Nephron progenitor cell (in vitro differentiated cells): Measurements from ENCODE around the gene TMEM178B.

Experiments
- DNase-seq: peaks from one replicate; pipeline ENCODE4 v3.0.0; 2021
- H3K27ac Mint-ChIP-seq: 2 replicates; pipeline ENCODE4 v1.8.0; 2021; ENCODE audit warnings: mild to moderate bottlenecking, moderate library complexity, mixed read lengths
- H3K27me3 Mint-ChIP-seq: 2 replicates; pipeline ENCODE4 v1.8.0; 2021; ENCODE audit warnings: mild to moderate bottlenecking, low read depth, mixed read lengths; ENCODE audit not compliant: poor library complexity
- H3K36me3 Mint-ChIP-seq: 2 replicates; pipeline ENCODE4 v1.8.0; 2021; ENCODE audit warnings: low read depth, mixed read lengths
- H3K4me1 Mint-ChIP-seq: 2 replicates; pipeline ENCODE4 v1.8.0; 2021; ENCODE audit warnings: mixed read lengths
- H3K4me3 Mint-ChIP-seq: 2 replicates; pipeline ENCODE4 v1.8.0; 2021; ENCODE audit warnings: mild to moderate bottlenecking, moderate library complexity, mixed read lengths
- H3K9me3 Mint-ChIP-seq: 2 replicates; pipeline ENCODE4 v1.8.0; 2021; ENCODE audit warnings: mild to moderate bottlenecking, moderate library complexity, mixed read lengths
- TF ChIP-seq, protein P1 (sequence below): fragments of 200-600 bp; sonication (generic); IDR thresholded peaks from 2 replicates; pipeline ENCODE4 v1.5.0; 2021; ENCODE audit warnings: antibody characterized with exemption

TMEM178B gene

DNA sequence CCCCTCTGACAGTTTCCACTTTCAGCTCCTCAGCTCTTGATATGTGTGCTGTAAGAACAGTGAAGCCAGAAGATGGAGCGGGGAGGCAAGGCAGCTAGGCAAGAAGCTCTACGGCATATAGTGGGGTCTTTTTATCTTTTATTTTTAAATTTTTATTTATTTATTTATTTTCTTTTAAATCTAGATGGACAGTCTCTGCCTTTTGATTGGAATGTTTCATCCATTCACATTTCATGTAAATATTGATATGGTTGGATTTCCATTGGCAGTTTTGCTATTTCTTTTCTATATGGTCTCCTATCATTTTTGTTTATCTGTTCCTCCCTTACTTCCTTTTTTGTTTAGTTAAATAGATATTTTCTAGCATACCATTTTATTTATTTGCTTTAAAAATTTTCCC is 183.7 kb downstream of the TMEM178B start:
- H3K4me3 Mint-ChIP-seq: no peak overlapping the region
- no peaks in the 10 kb centered on the region for H3K36me3 Mint-ChIP-seq
- peaks cover 13% of the 10 kb centered on the region for H3K27me3 Mint-ChIP-seq
- no peaks in the 10 kb centered on the region for H3K4me1 Mint-ChIP-seq
- peaks cover 27% of the 10 kb centered on the region for H3K9me3 Mint-ChIP-seq
- no peak for DNase-seq
- TF ChIP-seq, protein P1, sequence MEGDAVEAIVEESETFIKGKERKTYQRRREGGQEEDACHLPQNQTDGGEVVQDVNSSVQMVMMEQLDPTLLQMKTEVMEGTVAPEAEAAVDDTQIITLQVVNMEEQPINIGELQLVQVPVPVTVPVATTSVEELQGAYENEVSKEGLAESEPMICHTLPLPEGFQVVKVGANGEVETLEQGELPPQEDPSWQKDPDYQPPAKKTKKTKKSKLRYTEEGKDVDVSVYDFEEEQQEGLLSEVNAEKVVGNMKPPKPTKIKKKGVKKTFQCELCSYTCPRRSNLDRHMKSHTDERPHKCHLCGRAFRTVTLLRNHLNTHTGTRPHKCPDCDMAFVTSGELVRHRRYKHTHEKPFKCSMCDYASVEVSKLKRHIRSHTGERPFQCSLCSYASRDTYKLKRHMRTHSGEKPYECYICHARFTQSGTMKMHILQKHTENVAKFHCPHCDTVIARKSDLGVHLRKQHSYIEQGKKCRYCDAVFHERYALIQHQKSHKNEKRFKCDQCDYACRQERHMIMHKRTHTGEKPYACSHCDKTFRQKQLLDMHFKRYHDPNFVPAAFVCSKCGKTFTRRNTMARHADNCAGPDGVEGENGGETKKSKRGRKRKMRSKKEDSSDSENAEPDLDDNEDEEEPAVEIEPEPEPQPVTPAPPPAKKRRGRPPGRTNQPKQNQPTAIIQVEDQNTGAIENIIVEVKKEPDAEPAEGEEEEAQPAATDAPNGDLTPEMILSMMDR: no peak
- no peak overlapping the region for H3K27ac Mint-ChIP-seq

GRCh38 chr7:141258559-141258958 is 184.7 kb downstream of the TMEM178B start:
- TF ChIP-seq, protein P1: no peak
- no peak for DNase-seq
- H3K9me3 Mint-ChIP-seq: peaks cover 27% of the 10 kb centered on the region
- H3K4me1 Mint-ChIP-seq: no peaks in the 10 kb centered on the region
- peaks cover 17% of the 10 kb centered on the region for H3K27me3 Mint-ChIP-seq
- no peak overlapping the region for H3K4me3 Mint-ChIP-seq
- no peak overlapping the region for H3K27ac Mint-ChIP-seq
- H3K36me3 Mint-ChIP-seq: no peaks in the 10 kb centered on the region

GRCh38 chr7:141262101-141263090 is 188.5 kb downstream of the TMEM178B start:
- H3K4me3 Mint-ChIP-seq: no peak overlapping the region
- no peaks in the 10 kb centered on the region for H3K4me1 Mint-ChIP-seq
- no peaks in the 10 kb centered on the region for H3K36me3 Mint-ChIP-seq
- H3K27ac Mint-ChIP-seq: no peak overlapping the region
- TF ChIP-seq, protein P1: peak; percentile 16
- H3K27me3 Mint-ChIP-seq: peaks cover 13% of the 10 kb centered on the region
- DNase-seq: no peak
- peaks cover 19% of the 10 kb centered on the region for H3K9me3 Mint-ChIP-seq

GRCh38 chr7:141263508-141263907 is 189.6 kb downstream of the TMEM178B start:
- Mint-ChIP-seq H3K27ac (no peak overlapping the region), H3K4me1 (no peaks in the 10 kb centered on the region), H3K4me3 (no peak overlapping the region), H3K36me3 (no peaks in the 10 kb centered on the region), H3K27me3 (peaks cover 13% of the 10 kb centered on the region), H3K9me3 (peaks cover 14% of the 10 kb centered on the region)
- no peak for DNase-seq
- TF ChIP-seq, protein P1: no peak

DNA sequence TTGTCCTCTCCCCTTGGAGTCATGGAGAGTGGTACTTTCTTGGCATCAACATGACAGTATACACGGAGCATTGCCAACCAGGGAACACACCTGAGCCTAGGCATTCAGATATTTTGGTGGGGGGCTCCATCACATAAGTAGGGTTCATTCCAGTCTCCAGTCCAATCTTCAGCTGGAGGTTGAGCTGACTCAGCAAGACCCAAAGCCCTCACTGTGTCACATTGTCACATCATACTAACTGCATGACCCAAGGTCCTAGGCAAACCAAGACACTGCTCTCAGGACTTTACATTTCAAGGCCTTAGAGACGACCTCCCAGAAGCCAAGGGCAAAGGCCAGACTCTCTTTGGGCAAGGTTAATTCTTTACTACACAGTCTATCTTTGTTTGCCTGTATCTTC is 190.1 kb downstream of the TMEM178B start:
- Mint-ChIP-seq H3K27ac (no peak overlapping the region), H3K4me3 (no peak overlapping the region), H3K27me3 (peaks cover 13% of the 10 kb centered on the region), H3K4me1 (no peaks in the 10 kb centered on the region), H3K9me3 (peaks cover 9% of the 10 kb centered on the region), H3K36me3 (no peaks in the 10 kb centered on the region)
- no peak for DNase-seq
- TF ChIP-seq, protein P1: no peak
